ENCODE results near the gene TMEM132D.

The TMEM132D gene

DNA sequence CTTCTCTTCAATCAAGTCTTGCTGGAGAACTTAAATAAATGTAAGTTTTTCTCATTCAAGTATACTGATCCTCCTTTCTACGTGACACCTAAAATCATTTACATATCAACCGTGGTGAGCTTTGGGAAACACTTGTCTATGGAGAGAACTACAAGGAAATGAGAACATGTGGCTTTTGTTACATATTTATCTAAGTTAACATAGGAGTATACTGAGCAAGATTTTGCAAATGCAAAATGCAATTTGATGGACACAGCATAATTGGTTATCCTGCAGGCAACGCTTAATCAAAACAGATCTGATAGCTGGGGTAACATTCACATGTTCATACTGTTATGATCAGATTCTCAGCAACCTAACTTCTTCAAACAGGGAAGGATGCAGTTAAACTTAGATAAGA lies 376.3 kb downstream of the TMEM132D start:
- no peaks in the 10 kb centered on the region for H3K36me3 ChIP-seq (ENCODE audit: control insufficient read depth, insufficient read depth, low read length)
- no peak overlapping the region for H3K9ac ChIP-seq (ENCODE audit: low read depth, low read length)
- H3K9me3 ChIP-seq (ENCODE audit: control insufficient read depth, insufficient read depth, low read length) = no peaks in the 10 kb centered on the region
- 0 out of 2 replicates have a peak, but pooled peaks cover 3% of the 10 kb centered on the region for H3K27me3 ChIP-seq (ENCODE audit: control insufficient read depth, insufficient read depth, low read length)
- H3K4me3 ChIP-seq (ENCODE audit: low read depth, low read length) = no peak overlapping the region
- H3K4me1 ChIP-seq (ENCODE audit: control insufficient read depth, insufficient read depth, low read length) = peaks cover 19% of the 10 kb centered on the region; the same call in 1 of the 2 replicates
- H3K27ac ChIP-seq (ENCODE audit: low read depth, low read length) = no peak overlapping the region

DNA sequence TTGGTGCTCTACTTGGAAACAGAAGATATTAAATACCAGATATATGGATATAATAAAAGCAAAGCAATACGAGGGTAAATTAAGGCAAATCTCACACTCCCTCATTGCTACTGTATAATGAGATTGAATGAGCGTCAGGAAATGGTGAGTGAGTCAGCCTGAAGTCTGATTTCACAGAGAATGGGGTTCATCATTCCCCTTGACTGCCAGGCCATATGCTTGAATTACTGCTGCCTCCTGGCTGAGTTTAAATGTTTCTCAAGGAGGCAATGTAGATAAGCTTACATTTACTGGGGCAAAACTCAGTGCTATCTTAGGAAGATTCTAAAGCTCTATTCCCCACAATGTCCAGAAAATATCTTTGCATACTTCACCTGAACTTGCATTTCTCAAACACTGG lies 380.2 kb downstream of the TMEM132D start:
- Histone ChIP-seq H3K9ac (ENCODE audit: low read depth, low read length) (no peak overlapping the region), H3K4me3 (ENCODE audit: low read depth, low read length) (no peak overlapping the region), H3K27ac (ENCODE audit: low read depth, low read length) (no peak overlapping the region), H3K4me1 (ENCODE audit: control insufficient read depth, insufficient read depth, low read length) (peaks cover 7% of the 10 kb centered on the region; the same call in 1 of the 2 replicates), H3K9me3 (ENCODE audit: control insufficient read depth, insufficient read depth, low read length) (no peaks in the 10 kb centered on the region), H3K27me3 (ENCODE audit: control insufficient read depth, insufficient read depth, low read length) (no peaks in the 10 kb centered on the region), H3K36me3 (ENCODE audit: control insufficient read depth, insufficient read depth, low read length) (no peaks in the 10 kb centered on the region)

- Histone ChIP-seq H3K4me3 (ENCODE audit: low read depth, low read length) (no peak overlapping the region), H3K9ac (ENCODE audit: low read depth, low read length) (no peak overlapping the region), H3K9me3 (ENCODE audit: control insufficient read depth, insufficient read depth, low read length) (no peaks in the 10 kb centered on the region), H3K27ac (ENCODE audit: low read depth, low read length) (no peak overlapping the region), H3K4me1 (ENCODE audit: control insufficient read depth, insufficient read depth, low read length) (no peaks in the 10 kb centered on the region), H3K36me3 (ENCODE audit: control insufficient read depth, insufficient read depth, low read length) (no peaks in the 10 kb centered on the region), H3K27me3 (ENCODE audit: control insufficient read depth, insufficient read depth, low read length) (no peaks in the 10 kb centered on the region)
These were observed 383.1 kb downstream of the TMEM132D start for GRCh38 chr12:129520739-129521138.

DNA sequence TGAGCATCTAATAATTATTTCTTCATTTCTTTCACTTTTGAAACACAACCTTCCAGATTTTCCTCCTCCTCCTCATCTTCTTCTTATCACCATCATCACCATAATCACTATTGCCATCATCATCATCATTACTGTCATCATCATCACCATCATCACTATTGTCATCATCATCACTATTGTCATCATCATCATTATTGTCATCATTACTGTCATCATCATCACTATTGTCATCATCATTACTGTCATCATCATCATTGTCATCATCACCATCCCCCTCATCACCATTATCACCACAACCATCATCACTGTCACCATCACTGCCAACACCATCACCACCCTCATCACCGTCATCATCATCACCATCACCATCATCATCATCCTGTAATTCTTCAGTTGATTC lies 400.0 kb downstream of the TMEM132D start:
- no peak overlapping the region for H3K9ac ChIP-seq (ENCODE audit: low read depth, low read length)
- no peak overlapping the region for H3K27ac ChIP-seq (ENCODE audit: low read depth, low read length)
- H3K36me3 ChIP-seq (ENCODE audit: control insufficient read depth, insufficient read depth, low read length) = no peaks in the 10 kb centered on the region
- no peaks in the 10 kb centered on the region for H3K27me3 ChIP-seq (ENCODE audit: control insufficient read depth, insufficient read depth, low read length)
- H3K9me3 ChIP-seq (ENCODE audit: control insufficient read depth, insufficient read depth, low read length) = no peaks in the 10 kb centered on the region
- no peak overlapping the region for H3K4me3 ChIP-seq (ENCODE audit: low read depth, low read length)
- H3K4me1 ChIP-seq (ENCODE audit: control insufficient read depth, insufficient read depth, low read length) = no peaks in the 10 kb centered on the region

DNA sequence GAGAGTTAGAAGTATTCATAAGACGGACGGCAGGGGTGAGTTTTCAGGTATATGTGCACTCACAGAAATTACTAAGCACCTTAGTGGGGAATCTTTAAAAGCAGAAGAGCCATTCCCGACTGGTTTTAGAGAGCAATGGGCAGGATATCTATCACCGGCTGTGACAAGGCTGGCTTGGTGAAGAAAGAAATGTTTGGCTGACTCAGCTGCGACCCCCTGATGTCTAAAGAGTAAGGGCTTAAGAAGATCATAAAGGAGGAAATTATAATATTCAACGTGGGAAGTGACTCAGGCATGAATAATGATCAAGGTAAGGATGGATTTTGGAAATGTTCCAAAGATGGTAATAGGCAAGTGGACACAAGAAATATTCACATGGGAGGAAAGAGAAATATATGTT lies 407.6 kb downstream of the TMEM132D start:
- H3K27ac ChIP-seq (ENCODE audit: low read depth, low read length) = peak overlapping the region; percentile 26
- H3K9ac ChIP-seq (ENCODE audit: low read depth, low read length) = no peak overlapping the region
- H3K36me3 ChIP-seq (ENCODE audit: control insufficient read depth, insufficient read depth, low read length) = no peaks in the 10 kb centered on the region
- H3K4me1 ChIP-seq (ENCODE audit: control insufficient read depth, insufficient read depth, low read length) = peaks cover 12% of the 10 kb centered on the region
- no peak overlapping the region for H3K4me3 ChIP-seq (ENCODE audit: low read depth, low read length)
- H3K9me3 ChIP-seq (ENCODE audit: control insufficient read depth, insufficient read depth, low read length) = no peaks in the 10 kb centered on the region
- no peaks in the 10 kb centered on the region for H3K27me3 ChIP-seq (ENCODE audit: control insufficient read depth, insufficient read depth, low read length)

DNA sequence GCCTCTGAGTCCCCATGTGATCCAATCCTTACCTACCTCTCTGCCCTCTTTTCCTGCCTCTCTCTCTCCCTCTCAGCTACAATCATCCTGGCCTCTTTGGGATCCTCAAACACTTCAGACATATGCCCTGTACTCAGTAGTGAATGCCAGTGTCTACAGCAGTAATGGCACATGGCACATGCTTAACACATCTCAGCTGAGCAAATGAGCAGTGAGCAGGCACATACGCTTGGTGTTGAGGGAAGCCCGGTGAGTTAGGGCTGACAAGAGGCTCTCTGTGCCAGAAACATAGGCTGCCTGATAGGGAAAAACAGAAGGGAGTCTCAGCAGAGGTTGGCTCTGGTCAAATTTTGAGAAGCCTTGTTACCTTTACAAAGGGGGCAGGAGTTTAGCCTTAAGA lies 409.1 kb downstream of the TMEM132D start:
- Histone ChIP-seq H3K4me1 (ENCODE audit: control insufficient read depth, insufficient read depth, low read length) (peaks cover 14% of the 10 kb centered on the region), H3K27ac (ENCODE audit: low read depth, low read length) (no peak overlapping the region)

GRCh38 chr12:129494260-129494659 lies 409.6 kb downstream of the TMEM132D start:
- H3K9me3 ChIP-seq (ENCODE audit: control insufficient read depth, insufficient read depth, low read length) = no peaks in the 10 kb centered on the region
- H3K4me1 ChIP-seq (ENCODE audit: control insufficient read depth, insufficient read depth, low read length) = peaks cover 14% of the 10 kb centered on the region
- no peaks in the 10 kb centered on the region for H3K27me3 ChIP-seq (ENCODE audit: control insufficient read depth, insufficient read depth, low read length)
- no peak overlapping the region for H3K4me3 ChIP-seq (ENCODE audit: low read depth, low read length)
- no peak overlapping the region for H3K27ac ChIP-seq (ENCODE audit: low read depth, low read length)
- no peak overlapping the region for H3K9ac ChIP-seq (ENCODE audit: low read depth, low read length)
- no peaks in the 10 kb centered on the region for H3K36me3 ChIP-seq (ENCODE audit: control insufficient read depth, insufficient read depth, low read length)

More for the DNA sequence above, 409.1 kb downstream of the TMEM132D start:
- Histone ChIP-seq H3K27me3 (ENCODE audit: control insufficient read depth, insufficient read depth, low read length) (no peaks in the 10 kb centered on the region), H3K9me3 (ENCODE audit: control insufficient read depth, insufficient read depth, low read length) (no peaks in the 10 kb centered on the region), H3K9ac (ENCODE audit: low read depth, low read length) (no peak overlapping the region), H3K4me3 (ENCODE audit: low read depth, low read length) (no peak overlapping the region), H3K36me3 (ENCODE audit: control insufficient read depth, insufficient read depth, low read length) (no peaks in the 10 kb centered on the region)

- H3K9me3 ChIP-seq (ENCODE audit: control insufficient read depth, insufficient read depth, low read length) = no peaks in the 10 kb centered on the region
- H3K9ac ChIP-seq (ENCODE audit: low read depth, low read length) = no peak overlapping the region
- no peak overlapping the region for H3K27ac ChIP-seq (ENCODE audit: low read depth, low read length)
These were observed 414.6 kb downstream of the TMEM132D start for GRCh38 chr12:129489100-129489676.

GRCh38 chr12:129486931-129487330 lies 416.9 kb downstream of the TMEM132D start:
- H3K9ac ChIP-seq (ENCODE audit: low read depth, low read length) = no peak overlapping the region
- H3K36me3 ChIP-seq (ENCODE audit: control insufficient read depth, insufficient read depth, low read length) = no peaks in the 10 kb centered on the region
- peaks cover 12% of the 10 kb centered on the region for H3K4me1 ChIP-seq (ENCODE audit: control insufficient read depth, insufficient read depth, low read length)
- no peaks in the 10 kb centered on the region for H3K27me3 ChIP-seq (ENCODE audit: control insufficient read depth, insufficient read depth, low read length)
- H3K27ac ChIP-seq (ENCODE audit: low read depth, low read length) = no peak overlapping the region
- no peaks in the 10 kb centered on the region for H3K9me3 ChIP-seq (ENCODE audit: control insufficient read depth, insufficient read depth, low read length)
- no peak overlapping the region for H3K4me3 ChIP-seq (ENCODE audit: low read depth, low read length)

More at GRCh38 chr12:129489100-129489676, 414.6 kb downstream of the TMEM132D start:
- Histone ChIP-seq H3K36me3 (ENCODE audit: control insufficient read depth, insufficient read depth, low read length) (no peaks in the 10 kb centered on the region), H3K4me1 (ENCODE audit: control insufficient read depth, insufficient read depth, low read length) (peaks cover 12% of the 10 kb centered on the region), H3K27me3 (ENCODE audit: control insufficient read depth, insufficient read depth, low read length) (no peaks in the 10 kb centered on the region), H3K4me3 (ENCODE audit: low read depth, low read length) (no peak overlapping the region)

DNA sequence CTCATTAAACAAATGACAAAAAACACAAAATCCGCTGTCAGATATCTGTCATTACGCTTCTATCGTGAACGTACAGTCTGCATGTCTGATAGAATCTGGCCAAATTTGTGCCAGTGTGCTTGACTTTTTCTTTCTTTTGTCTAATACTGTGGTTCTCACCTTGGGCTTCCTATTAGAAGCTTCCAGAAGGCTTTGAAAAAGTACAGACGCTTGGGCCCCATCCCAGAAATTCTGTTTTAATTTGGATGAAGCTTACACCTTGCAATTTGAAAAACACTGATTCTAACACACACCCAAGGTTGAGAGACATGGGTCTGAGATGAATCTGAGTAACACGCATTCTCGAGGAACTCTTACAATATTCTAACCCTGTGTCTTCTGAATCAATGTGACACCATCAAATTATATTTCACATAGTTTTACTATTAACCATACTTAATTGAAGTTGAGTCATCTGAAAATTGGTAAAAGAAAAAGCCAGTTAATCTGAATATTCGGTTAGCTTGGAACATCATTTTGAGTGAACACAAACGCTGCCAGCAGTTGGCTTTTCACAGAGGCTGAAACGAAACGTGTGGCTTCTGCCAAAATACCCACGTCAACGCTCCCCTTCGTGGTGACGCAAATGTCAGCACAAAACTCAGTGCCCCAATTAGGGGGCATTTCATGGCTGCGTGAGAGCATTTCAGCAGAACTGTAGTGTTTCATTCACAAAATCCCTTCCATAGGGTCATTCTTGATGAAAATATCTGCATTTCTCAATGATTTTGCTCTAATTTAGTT lies 420.5 kb downstream of the TMEM132D start:
- Histone ChIP-seq H3K27ac (ENCODE audit: low read depth, low read length) (no peak overlapping the region), H3K4me3 (ENCODE audit: low read depth, low read length) (no peak overlapping the region), H3K27me3 (ENCODE audit: control insufficient read depth, insufficient read depth, low read length) (no peaks in the 10 kb centered on the region), H3K9ac (ENCODE audit: low read depth, low read length) (no peak overlapping the region), H3K4me1 (ENCODE audit: control insufficient read depth, insufficient read depth, low read length) (no peaks in the 10 kb centered on the region), H3K9me3 (ENCODE audit: control insufficient read depth, insufficient read depth, low read length) (no peaks in the 10 kb centered on the region), H3K36me3 (ENCODE audit: control insufficient read depth, insufficient read depth, low read length) (no peaks in the 10 kb centered on the region)

- H3K4me1 ChIP-seq (ENCODE audit: control insufficient read depth, insufficient read depth, low read length) = no peaks in the 10 kb centered on the region
- no peaks in the 10 kb centered on the region for H3K36me3 ChIP-seq (ENCODE audit: control insufficient read depth, insufficient read depth, low read length)
- H3K9ac ChIP-seq (ENCODE audit: low read depth, low read length) = no peak overlapping the region
- H3K4me3 ChIP-seq (ENCODE audit: low read depth, low read length) = no peak overlapping the region
- no peaks in the 10 kb centered on the region for H3K9me3 ChIP-seq (ENCODE audit: control insufficient read depth, insufficient read depth, low read length)
- H3K27me3 ChIP-seq (ENCODE audit: control insufficient read depth, insufficient read depth, low read length) = no peaks in the 10 kb centered on the region
- no peak overlapping the region for H3K27ac ChIP-seq (ENCODE audit: low read depth, low read length)
These were observed 421.9 kb downstream of the TMEM132D start for GRCh38 chr12:129481921-129482320.
